Endometrial microvascular endothelial cells (primary cell): ENCODE measurements around the gene PYGM. TPM values are rescaled to one million over a fixed set of nuclear protein-coding genes. Genes with fewer than 3 reads are reported as not detected.

Source experiments
- in situ Hi-C: cut with HindIII; loops from 2 replicates; pipeline ENCODE4 v1.10.0; 2017; ENCODE audit warnings: low sequenced_read_pairs, low pct_unique_long_range_greater_than_20kb; ENCODE audit errors: inconsistent ontology term
- total RNA-seq: library from RNA; depleted of rRNA; stranded (reverse); fragments of >200 nt; gene quantifications from one replicate; pipeline ENCODE4 v1.2.3, GENCODE V29; 2015; ENCODE audit errors: inconsistent ontology term

PYGM gene
- total RNA-seq, 1 donor from 2014 or later: not detected

DNA sequence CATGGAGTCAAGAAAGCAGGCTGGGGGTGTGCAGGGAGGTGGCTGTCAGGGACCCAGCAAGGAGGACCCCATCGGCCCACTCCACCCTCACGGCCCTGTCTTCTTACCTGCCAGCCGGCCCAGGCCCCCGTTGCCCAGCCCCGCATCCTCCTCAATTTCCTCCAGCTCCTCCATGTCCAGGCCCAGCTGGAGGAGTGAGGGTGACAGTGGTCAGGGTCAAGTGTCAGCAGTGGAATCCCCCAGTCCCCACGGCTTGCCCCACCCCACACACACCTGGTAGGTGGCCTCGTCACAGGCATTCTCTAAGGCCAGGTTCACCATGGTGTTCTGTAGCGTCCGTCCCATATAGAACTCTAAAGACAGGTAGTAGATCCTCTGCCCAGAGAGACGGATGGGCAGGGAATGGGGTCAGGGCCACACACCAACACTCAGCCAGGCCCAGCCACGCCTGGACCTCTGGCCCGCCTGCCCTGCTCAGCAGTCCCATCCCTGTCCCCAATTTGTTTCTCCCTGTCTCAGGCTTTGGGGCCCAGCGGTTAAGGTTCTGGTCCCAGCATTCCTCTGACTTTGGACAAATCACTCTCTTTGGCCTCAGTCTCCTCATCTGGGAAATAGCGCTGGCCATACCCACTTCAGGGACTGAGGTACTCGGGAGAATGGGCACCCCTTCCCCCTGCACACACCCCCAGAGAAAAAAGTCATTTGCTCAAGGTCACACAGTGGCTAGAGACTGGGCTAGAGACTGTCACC is 1.3 kb downstream of the PYGM start:
- in situ Hi-C loops: no loop called here

- in situ Hi-C loops: no loop called here
Measured at GRCh38 chr11:64757549-64758329, 2.0 kb downstream of the PYGM start.

- in situ Hi-C loops: no loop called here
Measured at GRCh38 chr11:64755681-64756361, 4.0 kb downstream of the PYGM start.

DNA sequence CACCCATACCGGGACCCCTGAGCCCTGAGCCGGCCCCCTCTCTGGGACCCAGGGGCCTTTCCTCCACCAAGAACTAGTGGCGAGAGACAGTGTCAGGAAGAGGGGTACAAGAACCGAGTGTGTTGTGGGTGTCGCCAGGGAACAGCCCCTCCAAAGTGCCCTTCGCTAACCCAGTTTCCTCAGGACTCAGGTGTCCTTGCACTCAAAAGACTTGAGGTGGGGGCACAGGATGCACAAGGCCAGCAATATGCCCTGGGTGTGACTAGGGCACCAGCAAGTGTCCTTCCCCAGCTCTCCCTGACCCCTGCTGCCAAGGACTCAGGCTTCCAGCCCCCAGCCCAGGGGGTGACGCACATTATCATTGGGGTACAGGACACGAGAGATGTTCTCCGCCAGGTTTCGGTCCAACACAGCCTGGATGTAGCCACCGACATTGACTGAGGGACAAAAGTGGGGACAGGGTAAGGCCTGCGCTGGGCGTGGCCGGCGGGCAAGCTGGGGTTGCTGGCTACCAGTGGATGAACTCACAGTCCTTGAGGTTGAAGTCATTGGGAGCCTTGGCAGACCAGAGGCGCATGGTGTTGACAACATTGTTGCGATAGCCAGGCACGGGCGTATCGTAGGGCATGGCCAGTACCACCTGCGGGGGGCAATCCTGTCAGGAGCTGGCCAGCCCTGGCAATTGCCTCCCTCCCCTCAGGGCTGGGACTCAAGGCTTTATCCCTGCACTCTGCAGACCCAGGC is 4.7 kb downstream of the PYGM start:
- in situ Hi-C loops: no loop called here

GRCh38 chr11:64754124-64754918 is 5.5 kb downstream of the PYGM start:
- in situ Hi-C loops: no loop called here

DNA sequence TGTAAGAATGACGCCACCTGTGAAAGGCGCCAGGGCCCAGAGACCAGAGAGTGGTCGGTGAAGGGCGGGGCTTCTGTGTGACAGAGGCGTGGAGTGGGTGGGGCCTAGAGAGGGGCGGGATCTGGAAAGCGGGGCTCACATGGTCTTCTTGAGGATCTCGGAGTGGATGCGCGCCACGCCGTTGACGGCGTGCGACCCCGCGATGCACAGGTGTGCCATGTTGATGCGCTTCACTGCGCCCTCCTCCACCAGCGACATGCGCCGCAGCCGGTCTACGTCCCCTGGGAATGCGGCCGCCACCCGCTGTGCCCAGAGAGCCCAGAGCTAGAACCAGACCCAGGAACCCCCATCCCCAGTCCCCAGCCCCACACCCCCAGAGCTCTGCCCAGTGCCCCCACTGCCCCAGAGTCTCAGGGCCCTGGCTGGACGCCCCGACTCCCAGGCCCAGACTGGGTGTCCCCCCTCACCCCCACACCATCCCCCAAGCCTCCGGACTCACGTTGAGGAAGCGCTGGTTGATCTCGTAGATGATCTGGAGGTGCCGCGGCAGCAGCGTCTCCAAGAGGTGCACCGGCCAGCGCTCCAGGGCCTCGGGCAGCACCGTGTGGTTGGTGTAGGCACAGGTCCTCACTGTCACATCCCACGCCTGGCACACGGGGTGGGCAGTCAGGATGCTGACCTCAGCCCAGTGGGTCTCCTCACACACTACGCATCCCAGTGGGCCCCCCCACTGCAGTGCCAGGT is 6.2 kb downstream of the PYGM start:
- in situ Hi-C loops: no loop called here

- in situ Hi-C loops: no loop called here
Measured at GRCh38 chr11:64753019-64753379, 6.8 kb downstream of the PYGM start.

GRCh38 chr11:64752175-64752970 is 7.4 kb downstream of the PYGM start:
- in situ Hi-C loops: no loop called here

- in situ Hi-C loops: no loop called here
Measured at GRCh38 chr11:64751580-64751979, 8.2 kb downstream of the PYGM start.

DNA sequence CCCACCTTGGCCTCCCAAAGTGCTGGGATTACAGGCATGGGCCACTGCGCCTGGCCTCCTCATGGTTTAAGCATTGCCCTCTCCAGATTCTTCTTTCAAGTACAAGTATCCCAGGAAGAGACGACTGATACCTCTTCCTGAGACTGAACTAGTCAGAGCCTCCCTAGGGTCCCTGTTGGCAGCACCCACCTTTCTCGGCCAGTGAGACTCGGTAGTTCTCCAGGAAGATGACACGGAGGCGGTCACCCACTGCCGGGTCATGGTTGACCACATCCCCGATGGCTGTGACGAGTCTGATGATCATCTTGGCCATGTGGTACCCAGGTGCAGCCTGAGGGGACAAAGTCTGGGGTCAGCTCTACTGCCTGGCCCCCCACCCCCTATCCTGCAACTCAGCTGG is 8.6 kb downstream of the PYGM start:
- in situ Hi-C loops: no loop called here

GRCh38 chr11:64750361-64751054 is 9.3 kb downstream of the PYGM start:
- in situ Hi-C loops: no loop called here

GRCh38 chr11:64747961-64748665 is 11.7 kb downstream of the PYGM start:
- in situ Hi-C loops: no loop called here

- in situ Hi-C loops: no loop called here
Measured at GRCh38 chr11:64746486-64746885, 13.3 kb downstream of the PYGM start.

- in situ Hi-C loops: no loop called here
Measured at GRCh38 chr11:64745521-64746328, 14.0 kb downstream of the PYGM start.

DNA sequence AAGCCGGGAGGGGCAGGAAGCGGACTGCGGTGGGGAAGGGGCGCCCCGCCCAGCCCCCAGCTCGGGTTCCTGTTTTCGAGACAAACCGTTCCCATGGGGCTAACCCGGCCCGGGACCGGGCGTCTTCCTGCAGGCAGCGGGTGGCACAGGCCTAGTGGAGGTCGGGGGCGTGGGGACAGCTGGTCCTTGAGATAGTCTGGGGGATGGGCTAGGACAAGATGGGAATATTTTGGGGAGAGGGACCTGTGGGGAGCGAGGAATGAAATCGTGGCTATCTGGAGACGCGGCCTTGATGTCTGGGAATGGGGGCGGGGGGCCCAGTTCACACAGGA is 14.6 kb downstream of the PYGM start:
- in situ Hi-C loops: no loop called here
